WI38 (cell line): ENCODE results near the gene ANAPC13.
A peak's percentile ranks its signal among the peaks of the same experiment; 100 is the strongest.

Experiments used
- H3K4me3 ChIP-seq: 2 replicates; pipeline ENCODE4 v1.5.1; 2011; ENCODE audit warnings: low read depth, mild to moderate bottlenecking, control low read depth, low read length
- CTCF ChIP-seq: IDR thresholded peaks from 2 replicates; pipeline ENCODE4 v1.5.1; 2012; ENCODE audit warnings: low read depth, mild to moderate bottlenecking, control low read depth, low read length

Gene ANAPC13

GRCh38 chr3:134503266-134503665 is 17.5 kb upstream of the ANAPC13 start:
- H3K4me3 ChIP-seq: no peak overlapping the region
- TF ChIP-seq CTCF: no peak

GRCh38 chr3:134496471-134497071 is 10.8 kb upstream of the ANAPC13 start:
- H3K4me3 ChIP-seq: no peak overlapping the region

GRCh38 chr3:134495980-134496379 is 10.2 kb upstream of the ANAPC13 start:
- TF ChIP-seq CTCF: no peak

More at GRCh38 chr3:134496471-134497071, 10.8 kb upstream of the ANAPC13 start:
- no peak for TF ChIP-seq CTCF

GRCh38 chr3:134494495-134494894 is 8.7 kb upstream of the ANAPC13 start:
- no peak for TF ChIP-seq CTCF

More at GRCh38 chr3:134495980-134496379, 10.2 kb upstream of the ANAPC13 start:
- H3K4me3 ChIP-seq: no peak overlapping the region

GRCh38 chr3:134487406-134487805 is 1.6 kb upstream of the ANAPC13 start:
- H3K4me3 ChIP-seq: peak overlapping the region; percentile 75
- TF ChIP-seq CTCF: no peak

More at GRCh38 chr3:134494495-134494894, 8.7 kb upstream of the ANAPC13 start:
- H3K4me3 ChIP-seq: no peak overlapping the region

GRCh38 chr3:134486577-134487041 is 824 bp upstream of the ANAPC13 start:
- peak overlapping the region; percentile 75 for H3K4me3 ChIP-seq
- TF ChIP-seq CTCF: no peak

GRCh38 chr3:134485075-134485717 is 589 bp downstream of the ANAPC13 start:
- peak overlapping the region; percentile 75 for H3K4me3 ChIP-seq
- TF ChIP-seq CTCF: no peak
